Activated naive CD4-positive, alpha-beta T cell treated with anti-CD3 and anti-CD28 coated beads, Interleukin-2, amount 10 ng/mL, durations not matched to agents 7 days and 5 days (primary cell): ENCODE results near the gene IL25.
A peak's percentile ranks its signal among the peaks of the same experiment; 100 is the strongest.
"Not testable (repeated sequence)": the region's sequence is repeated elsewhere in the genome, so short reads cannot be mapped to it uniquely, and the experiment has no call there.

Experiments used
- CTCF ChIA-PET: fragments of 350-600 bp; sonication (Branson Sonifier 250); formaldehyde crosslinking; loops from one replicate; lab custom pipeline; 2021; ENCODE audit warnings: antibody characterized with exemption; lab: Charles Lee
- DNase-seq: peaks from one replicate; pipeline ENCODE4 v3.0.0-alpha.2; 2020
- H3K27ac Mint-ChIP-seq: one replicate; pipeline ENCODE4 v1.8.0; 2021; ENCODE audit warnings: mild to moderate bottlenecking, moderate library complexity, mixed read lengths
- H3K27me3 Mint-ChIP-seq: one replicate; pipeline ENCODE4 v1.8.0; 2021; ENCODE audit warnings: mild to moderate bottlenecking, mixed read lengths
- H3K36me3 Mint-ChIP-seq: one replicate; pipeline ENCODE4 v1.8.0; 2021; ENCODE audit warnings: mixed read lengths
- H3K4me1 Mint-ChIP-seq: one replicate; pipeline ENCODE4 v1.8.0; 2021; ENCODE audit warnings: mixed read lengths
- H3K4me3 Mint-ChIP-seq: one replicate; pipeline ENCODE4 v1.8.0; 2021; ENCODE audit warnings: mild to moderate bottlenecking, moderate library complexity, mixed read lengths
- H3K9me3 Mint-ChIP-seq: one replicate; pipeline ENCODE4 v1.8.0; 2021; ENCODE audit warnings: mixed read lengths

IL25 gene

GRCh38 chr14:23372509-23372908, at the start of gene IL25:
IL25 (plus strand) TSS chr14:23372809.
- Mint-ChIP-seq H3K9me3 (no peaks in the 10 kb centered on the region), H3K27me3 (peaks cover 47% of the 10 kb centered on the region), H3K27ac (no peak within 1 kb of the TSS), H3K36me3 (no peaks in the 10 kb centered on the region), H3K4me3 (no peak within 1 kb of the TSS), H3K4me1 (peaks cover 8% of the 10 kb centered on the region)
- CTCF ChIA-PET: no interaction called here
- DNase-seq: no peak

DNA sequence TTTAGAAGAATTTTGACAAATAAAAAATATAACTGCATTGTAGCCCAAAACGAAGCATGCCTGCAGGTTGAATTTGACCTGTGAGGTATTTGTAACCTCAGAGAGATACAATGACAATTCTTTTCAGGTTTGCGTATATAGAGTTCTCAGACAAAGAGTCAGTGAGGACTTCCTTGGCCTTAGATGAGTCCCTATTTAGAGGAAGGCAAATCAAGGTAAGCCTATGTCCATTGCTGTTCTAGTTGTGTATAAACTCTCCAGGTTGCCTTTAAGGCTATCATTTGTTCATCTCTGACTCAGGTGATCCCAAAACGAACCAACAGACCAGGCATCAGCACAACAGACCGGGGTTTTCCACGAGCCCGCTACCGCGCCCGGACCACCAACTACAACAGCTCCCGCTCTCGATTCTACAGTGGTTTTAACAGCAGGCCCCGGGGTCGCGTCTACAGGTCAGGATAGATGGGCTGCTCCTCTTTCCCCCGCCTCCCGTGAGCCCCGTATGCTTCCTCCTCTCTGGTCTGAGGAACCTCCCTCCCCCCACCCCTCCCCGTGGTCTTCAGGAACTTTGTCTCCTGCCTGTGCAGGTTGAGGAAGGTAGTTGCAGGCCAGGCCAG, 48.7 kb upstream of the IL25 start:
- no peaks in the 10 kb centered on the region for H3K27me3 Mint-ChIP-seq
- peaks cover 39% of the 10 kb centered on the region for H3K36me3 Mint-ChIP-seq
- no peak overlapping the region for H3K27ac Mint-ChIP-seq
- H3K9me3 Mint-ChIP-seq: peaks cover 2% of the 10 kb centered on the region
- CTCF ChIA-PET: interaction anchor here (3.9 kb wide), 1 partner anchor 55 kb away, joined by 15 read pairs; no protein-coding TSS in a partner anchor
- DNase-seq: no peak
- peaks cover 29% of the 10 kb centered on the region for H3K4me1 Mint-ChIP-seq
- H3K4me3 Mint-ChIP-seq: no peak overlapping the region

GRCh38 chr14:23324455-23324846, 48.2 kb upstream of the IL25 start:
- Mint-ChIP-seq H3K27me3 (no peaks in the 10 kb centered on the region), H3K36me3 (peaks cover 39% of the 10 kb centered on the region), H3K4me1 (peaks cover 29% of the 10 kb centered on the region), H3K4me3 (no peak overlapping the region), H3K27ac (no peak overlapping the region), H3K9me3 (peaks cover 2% of the 10 kb centered on the region)
- CTCF ChIA-PET: interaction anchor here (3.9 kb wide), 1 partner anchor 55 kb away, joined by 15 read pairs; no protein-coding TSS in a partner anchor
- no peak for DNase-seq

DNA sequence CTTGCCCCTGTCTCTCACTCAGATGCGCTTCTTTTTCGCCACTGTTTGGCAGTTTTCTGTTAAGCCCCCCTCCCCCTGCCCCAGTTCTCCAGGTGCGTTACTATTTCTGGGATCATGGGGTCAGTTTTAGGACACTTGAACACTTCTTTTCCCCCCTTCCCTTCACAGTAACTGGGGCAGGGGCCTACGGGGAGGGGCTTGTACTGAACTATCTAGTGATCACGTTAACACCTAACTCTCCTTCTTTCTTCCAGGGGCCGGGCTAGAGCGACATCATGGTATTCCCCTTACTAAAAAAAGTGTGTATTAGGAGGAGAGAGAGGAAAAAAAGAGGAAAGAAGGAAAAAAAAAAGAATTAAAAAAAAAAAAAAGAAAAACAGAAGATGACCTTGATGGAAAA, 47.6 kb upstream of the IL25 start:
- H3K9me3 Mint-ChIP-seq: no peaks in the 10 kb centered on the region
- no peaks in the 10 kb centered on the region for H3K27me3 Mint-ChIP-seq
- H3K36me3 Mint-ChIP-seq: peaks cover 36% of the 10 kb centered on the region
- H3K4me1 Mint-ChIP-seq: peaks cover 24% of the 10 kb centered on the region
- DNase-seq: no peak
- CTCF ChIA-PET: interaction anchor here (3.9 kb wide), 1 partner anchor 54 kb away, joined by 15 read pairs; no protein-coding TSS in a partner anchor
- no peak overlapping the region for H3K27ac Mint-ChIP-seq
- no peak overlapping the region for H3K4me3 Mint-ChIP-seq

- H3K4me3 Mint-ChIP-seq, H3K9me3 Mint-ChIP-seq, H3K27me3 Mint-ChIP-seq, DNase-seq, H3K27ac Mint-ChIP-seq: not testable (repeated sequence)
- CTCF ChIA-PET: interaction anchor here (1.4 to 2.7 kb wide), 4 partner anchors 37 to 57 kb away, joined by 4 to 33 read pairs (median 5); no protein-coding TSS in a partner anchor
- H3K36me3 Mint-ChIP-seq: peaks cover 36% of the 10 kb centered on the region
- peaks cover 16% of the 10 kb centered on the region for H3K4me1 Mint-ChIP-seq
Observed at GRCh38 chr14:23325746-23326145, 46.9 kb upstream of the IL25 start.

DNA sequence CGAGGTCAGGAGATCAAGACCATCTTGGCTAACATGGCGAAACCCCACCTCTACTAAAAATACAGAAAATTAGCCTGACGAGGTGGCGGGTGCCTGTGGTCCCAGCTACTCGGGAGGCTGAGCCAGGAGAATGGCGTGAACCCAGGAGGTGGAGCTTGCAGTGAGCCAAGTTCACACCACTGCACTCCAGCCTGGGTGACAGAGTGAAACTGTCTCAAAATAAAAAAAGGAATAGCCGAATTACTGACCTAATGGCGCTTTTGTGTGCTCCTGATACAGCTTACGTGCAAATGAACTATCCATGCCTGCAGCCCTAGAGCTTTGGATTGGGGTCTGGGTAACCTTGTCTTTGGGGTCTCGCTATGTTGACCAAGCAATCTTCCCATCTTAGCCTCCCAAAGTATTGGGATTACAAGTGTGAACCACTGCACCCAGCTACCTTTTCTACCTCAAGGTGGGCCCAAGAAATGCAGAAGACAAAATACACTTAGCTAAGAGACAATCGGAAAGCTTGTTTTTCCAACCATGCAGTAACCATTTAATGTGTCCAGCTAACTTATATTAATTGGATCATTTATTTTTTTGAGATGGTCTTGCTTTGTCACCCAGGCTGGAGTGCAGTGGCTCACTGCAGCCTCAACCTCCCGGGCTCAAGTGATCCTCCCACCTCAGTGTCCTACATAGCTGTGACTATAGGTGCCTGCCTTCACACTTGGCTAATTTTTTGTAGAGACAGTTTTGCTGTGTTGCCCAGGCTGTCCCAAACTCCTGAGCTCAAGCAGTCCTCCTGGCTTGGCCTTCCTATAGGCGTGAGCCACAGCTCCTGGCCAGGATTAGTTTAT, 45.9 kb upstream of the IL25 start:
- Mint-ChIP-seq H3K36me3 (peaks cover 36% of the 10 kb centered on the region), H3K9me3 (no peaks in the 10 kb centered on the region), H3K4me3 (no peak overlapping the region), H3K27ac (no peak overlapping the region), H3K27me3 (no peaks in the 10 kb centered on the region), H3K4me1 (peaks cover 16% of the 10 kb centered on the region)
- CTCF ChIA-PET: interaction anchor here (1.1 to 2.7 kb wide), 12 partner anchors 26 to 206 kb away, joined by 3 to 33 read pairs (median 4); partner anchors contain the start of gene SLC22A17
- no peak for DNase-seq

- Mint-ChIP-seq H3K9me3 (no peaks in the 10 kb centered on the region), H3K4me1 (peaks cover 4% of the 10 kb centered on the region), H3K36me3 (peaks cover 24% of the 10 kb centered on the region), H3K27me3 (peaks cover 4% of the 10 kb centered on the region), H3K27ac (no peak overlapping the region), H3K4me3 (no peak overlapping the region)
- CTCF ChIA-PET: interaction anchor here (1.3 to 3.8 kb wide), 4 partner anchors 32 to 140 kb away, joined by 5 to 33 read pairs (median 18); no protein-coding TSS in a partner anchor
- DNase-seq: peak; percentile 73
Observed at GRCh38 chr14:23327947-23328744, 44.5 kb upstream of the IL25 start.

DNA sequence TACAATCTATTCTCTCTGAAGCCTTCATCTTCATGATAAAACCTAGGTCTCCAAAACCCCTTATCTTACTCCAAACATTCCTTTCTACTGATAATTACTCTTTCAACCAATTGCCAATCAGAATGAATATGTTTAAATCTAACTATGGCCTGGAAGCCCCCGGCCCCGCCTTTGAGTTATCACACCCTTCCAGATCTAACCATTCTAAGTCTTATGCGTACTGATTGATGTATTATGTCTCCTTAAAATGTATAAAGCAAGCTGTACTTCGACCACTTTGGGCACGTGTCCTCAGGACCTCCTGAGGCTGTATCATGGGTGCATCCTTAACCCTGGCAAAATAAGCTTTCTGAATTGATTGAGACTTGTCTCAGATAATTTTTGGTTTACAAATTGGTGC, 37.0 kb upstream of the IL25 start:
- CTCF ChIA-PET: interaction anchor here (1.2 to 1.4 kb wide), 2 partner anchors 43 to 45 kb away, joined by 3 to 4 read pairs; no protein-coding TSS in a partner anchor
- DNase-seq: no peak

GRCh38 chr14:23339506-23340268, 32.9 kb upstream of the IL25 start:
- CTCF ChIA-PET: no interaction called here
- no peak for DNase-seq
- no peaks in the 10 kb centered on the region for H3K4me1 Mint-ChIP-seq
- H3K9me3 Mint-ChIP-seq: peaks cover 3% of the 10 kb centered on the region
- H3K27ac Mint-ChIP-seq: no peak overlapping the region
- no peak overlapping the region for H3K4me3 Mint-ChIP-seq
- no peaks in the 10 kb centered on the region for H3K36me3 Mint-ChIP-seq
- H3K27me3 Mint-ChIP-seq: peaks cover 26% of the 10 kb centered on the region

More for the DNA sequence above, 37.0 kb upstream of the IL25 start:
- Mint-ChIP-seq H3K9me3 (peaks cover 3% of the 10 kb centered on the region), H3K27me3 (peaks cover 20% of the 10 kb centered on the region), H3K4me1 (no peaks in the 10 kb centered on the region), H3K36me3 (no peaks in the 10 kb centered on the region), H3K27ac (no peak overlapping the region), H3K4me3 (no peak overlapping the region)

DNA sequence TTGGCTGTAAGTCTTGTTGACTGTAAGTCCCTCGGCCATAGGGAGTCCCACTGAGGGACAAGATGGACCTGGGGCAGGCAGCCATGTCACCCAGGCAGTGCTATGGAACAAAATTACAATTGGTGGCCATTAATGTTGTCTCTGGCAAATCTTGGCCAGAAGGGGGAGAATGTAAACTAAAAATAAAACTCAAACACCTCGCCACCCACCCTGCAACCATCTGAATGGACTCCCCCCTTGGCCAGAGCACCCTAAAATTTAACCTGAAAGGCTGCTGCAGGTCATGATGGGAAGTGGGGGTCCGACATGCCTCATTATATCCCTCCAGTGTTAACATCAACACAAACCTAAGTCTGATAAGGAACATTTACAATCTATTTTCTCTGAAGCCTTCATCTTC, 28.1 kb upstream of the IL25 start:
- CTCF ChIA-PET: no interaction called here
- no peak for DNase-seq
- Mint-ChIP-seq H3K4me1 (no peaks in the 10 kb centered on the region), H3K36me3 (no peaks in the 10 kb centered on the region), H3K27ac (no peak overlapping the region), H3K27me3 (peaks cover 15% of the 10 kb centered on the region), H3K9me3 (no peaks in the 10 kb centered on the region), H3K4me3 (no peak overlapping the region)

DNA sequence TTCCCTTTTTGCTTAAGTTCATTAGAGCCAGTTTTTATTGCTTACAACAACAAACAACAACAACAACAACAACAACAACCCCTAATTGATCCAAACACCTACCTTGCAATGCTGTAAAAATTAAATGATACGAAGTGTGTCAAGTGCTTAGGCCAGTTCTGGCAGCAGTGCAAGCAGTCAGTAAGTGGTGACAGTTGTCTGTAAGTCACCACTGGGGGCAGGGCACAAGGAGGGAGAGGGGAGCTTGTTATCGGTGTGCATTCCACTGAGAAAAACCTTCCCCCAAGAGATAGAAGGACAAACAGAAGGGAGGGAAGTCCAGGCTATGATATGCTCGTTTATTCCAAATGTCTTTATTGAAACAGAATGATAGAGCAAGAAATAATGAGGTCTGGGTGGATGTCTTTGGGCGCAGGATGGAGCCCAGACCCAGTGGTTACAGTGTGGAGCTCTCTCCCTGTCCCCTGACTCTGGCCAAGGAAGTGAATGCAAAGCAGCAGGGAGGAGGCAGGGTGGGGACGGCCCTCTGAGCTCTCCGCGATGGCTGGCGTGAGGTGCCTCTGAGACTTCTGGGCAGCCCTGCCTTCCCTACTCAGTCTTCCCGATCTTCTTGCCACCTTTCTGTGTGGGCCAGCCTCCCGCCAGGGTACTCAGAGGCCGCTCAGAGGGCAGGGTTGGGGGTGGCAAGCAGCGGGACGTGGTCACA, 26.5 kb upstream of the IL25 start:
- CTCF ChIA-PET: interaction anchor here (1.1 kb wide), 1 partner anchor 30 kb away, joined by 4 read pairs; the partner anchor contains the start of gene CMTM5
- H3K27ac Mint-ChIP-seq: no peak overlapping the region
- DNase-seq: no peak
- peaks cover 26% of the 10 kb centered on the region for H3K27me3 Mint-ChIP-seq
- H3K4me1 Mint-ChIP-seq: peaks cover 1% of the 10 kb centered on the region
- no peaks in the 10 kb centered on the region for H3K9me3 Mint-ChIP-seq
- no peaks in the 10 kb centered on the region for H3K36me3 Mint-ChIP-seq
- H3K4me3 Mint-ChIP-seq: no peak overlapping the region

DNA sequence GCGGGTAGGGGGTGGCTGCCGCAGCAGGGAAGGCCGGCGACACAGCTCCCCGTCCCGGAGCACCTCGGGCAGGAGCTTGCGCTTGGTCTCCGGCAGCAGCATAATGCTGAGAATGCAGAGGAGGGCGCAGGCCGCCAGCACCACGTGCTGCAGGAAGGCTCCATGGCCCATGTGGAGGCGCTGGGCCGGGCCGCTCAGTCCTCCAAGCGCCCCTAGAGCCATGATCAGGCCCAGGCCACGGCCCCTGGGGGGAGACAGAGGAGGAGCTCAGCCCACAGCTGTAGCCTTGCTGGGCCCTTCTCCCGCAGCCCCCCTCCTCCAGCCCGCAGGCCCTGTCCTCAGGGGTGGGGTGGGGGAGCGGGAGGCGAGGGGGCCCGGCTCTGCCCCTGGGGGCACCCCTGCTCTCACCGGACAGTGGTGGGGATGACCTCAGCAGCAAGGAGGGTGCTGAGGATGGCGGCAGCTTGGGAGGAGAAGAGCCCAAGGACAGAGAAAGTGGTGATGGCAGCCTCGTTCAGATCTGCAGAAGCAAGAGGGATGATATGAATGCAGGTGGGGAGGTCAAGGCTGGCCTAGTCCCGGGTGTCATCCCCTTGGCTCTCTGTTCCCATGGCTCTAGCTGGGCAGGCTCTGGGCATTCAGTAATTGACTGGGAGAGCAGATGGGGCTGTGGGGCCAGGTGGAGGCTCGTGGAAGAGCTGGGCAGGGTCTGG, 25.8 kb upstream of the IL25 start:
- H3K36me3 Mint-ChIP-seq: no peaks in the 10 kb centered on the region
- H3K27me3 Mint-ChIP-seq: peaks cover 30% of the 10 kb centered on the region
- H3K27ac Mint-ChIP-seq: no peak overlapping the region
- H3K4me3 Mint-ChIP-seq: no peak overlapping the region
- CTCF ChIA-PET: no interaction called here
- peaks cover 4% of the 10 kb centered on the region for H3K4me1 Mint-ChIP-seq
- DNase-seq: no peak
- no peaks in the 10 kb centered on the region for H3K9me3 Mint-ChIP-seq
